HG03060 (cell line): Measurements from ENCODE around the gene PDLIM5.
"Not testable (repeated sequence)": the region's sequence is repeated elsewhere in the genome, so short reads cannot be mapped to it uniquely, and the experiment has no call there.

Source experiments
- ATAC-seq: cut with Tn5 transposase; IDR thresholded peaks from one replicate; pipeline ENCODE4 v1.9.1; 2021; ENCODE audit warnings: low read depth, moderate number of reproducible peaks; ENCODE audit not compliant: unreplicated experiment

Gene PDLIM5, protein sequence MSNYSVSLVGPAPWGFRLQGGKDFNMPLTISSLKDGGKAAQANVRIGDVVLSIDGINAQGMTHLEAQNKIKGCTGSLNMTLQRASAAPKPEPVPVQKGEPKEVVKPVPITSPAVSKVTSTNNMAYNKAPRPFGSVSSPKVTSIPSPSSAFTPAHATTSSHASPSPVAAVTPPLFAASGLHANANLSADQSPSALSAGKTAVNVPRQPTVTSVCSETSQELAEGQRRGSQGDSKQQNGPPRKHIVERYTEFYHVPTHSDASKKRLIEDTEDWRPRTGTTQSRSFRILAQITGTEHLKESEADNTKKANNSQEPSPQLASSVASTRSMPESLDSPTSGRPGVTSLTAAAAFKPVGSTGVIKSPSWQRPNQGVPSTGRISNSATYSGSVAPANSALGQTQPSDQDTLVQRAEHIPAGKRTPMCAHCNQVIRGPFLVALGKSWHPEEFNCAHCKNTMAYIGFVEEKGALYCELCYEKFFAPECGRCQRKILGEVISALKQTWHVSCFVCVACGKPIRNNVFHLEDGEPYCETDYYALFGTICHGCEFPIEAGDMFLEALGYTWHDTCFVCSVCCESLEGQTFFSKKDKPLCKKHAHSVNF

GRCh38 chr4:94451695-94452475 lies at the start of gene PDLIM5:
PDLIM5 (plus strand) TSS chr4:94451942; CDS start chr4:94455289, 3,347 bp downstream.
- ATAC-seq: peak; percentile 78

DNA sequence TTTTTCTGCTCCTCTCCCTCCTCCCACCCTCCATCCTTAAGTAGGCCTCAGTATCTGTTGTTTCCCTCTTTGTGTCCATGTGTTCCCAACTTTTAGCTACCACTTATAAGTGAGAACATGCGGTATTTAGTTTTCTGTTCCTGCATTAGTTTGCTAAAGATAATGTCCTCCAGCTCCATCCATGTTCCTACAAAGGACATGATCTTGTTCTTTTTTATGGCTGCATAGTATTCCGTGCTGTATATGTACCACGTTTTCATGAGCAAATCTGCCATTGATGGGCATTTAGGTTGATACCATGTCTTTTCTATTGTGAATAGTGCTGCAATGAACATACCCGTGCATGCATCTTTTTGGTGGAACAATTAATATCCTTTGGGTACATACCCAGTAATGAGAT lies 49.3 kb upstream of the PDLIM5 start:
- not testable (repeated sequence) for ATAC-seq

DNA sequence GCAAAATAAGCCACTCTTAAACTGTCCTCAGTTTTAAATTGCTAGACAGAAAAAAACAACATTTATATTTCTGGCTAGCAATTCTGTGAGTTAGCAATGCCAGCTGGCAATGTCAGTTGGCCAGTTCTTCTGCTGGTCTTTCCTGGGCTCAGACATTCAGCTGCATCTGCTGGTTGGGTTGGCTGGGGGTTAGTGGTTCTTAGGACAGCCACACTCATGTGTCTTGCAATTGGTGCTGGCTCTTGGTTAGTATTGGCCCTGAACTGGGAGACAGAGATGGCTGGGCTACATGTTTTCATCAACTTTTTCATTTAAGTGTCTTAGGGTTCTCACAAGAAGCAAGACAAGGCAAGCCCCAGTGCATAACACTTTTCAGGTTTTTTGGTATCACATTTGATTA lies 48.0 kb upstream of the PDLIM5 start:
- no peak for ATAC-seq

- peak; percentile 87 for ATAC-seq
Observed at GRCh38 chr4:94406668-94407437, 44.9 kb upstream of the PDLIM5 start.

- ATAC-seq: no peak
Observed at GRCh38 chr4:94407846-94408245, 43.9 kb upstream of the PDLIM5 start.

GRCh38 chr4:94408549-94409374 lies 43.0 kb upstream of the PDLIM5 start:
- no peak for ATAC-seq

DNA sequence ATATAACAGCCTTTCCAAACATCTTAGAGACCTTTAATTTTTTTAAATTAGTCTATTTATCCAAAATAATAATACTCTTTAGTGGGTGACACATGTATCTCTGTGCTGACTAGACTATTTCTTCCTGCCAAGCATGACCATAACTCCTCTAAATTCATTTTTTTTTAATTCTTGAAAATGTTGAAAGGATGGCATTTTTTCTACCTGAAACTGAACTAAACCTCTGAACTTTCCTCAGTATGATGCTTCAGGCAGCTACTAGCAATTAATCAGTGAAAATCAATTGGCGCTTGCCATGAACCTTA lies 42.4 kb upstream of the PDLIM5 start:
- ATAC-seq: no peak

GRCh38 chr4:94409962-94410361 lies 41.8 kb upstream of the PDLIM5 start:
- ATAC-seq: no peak

DNA sequence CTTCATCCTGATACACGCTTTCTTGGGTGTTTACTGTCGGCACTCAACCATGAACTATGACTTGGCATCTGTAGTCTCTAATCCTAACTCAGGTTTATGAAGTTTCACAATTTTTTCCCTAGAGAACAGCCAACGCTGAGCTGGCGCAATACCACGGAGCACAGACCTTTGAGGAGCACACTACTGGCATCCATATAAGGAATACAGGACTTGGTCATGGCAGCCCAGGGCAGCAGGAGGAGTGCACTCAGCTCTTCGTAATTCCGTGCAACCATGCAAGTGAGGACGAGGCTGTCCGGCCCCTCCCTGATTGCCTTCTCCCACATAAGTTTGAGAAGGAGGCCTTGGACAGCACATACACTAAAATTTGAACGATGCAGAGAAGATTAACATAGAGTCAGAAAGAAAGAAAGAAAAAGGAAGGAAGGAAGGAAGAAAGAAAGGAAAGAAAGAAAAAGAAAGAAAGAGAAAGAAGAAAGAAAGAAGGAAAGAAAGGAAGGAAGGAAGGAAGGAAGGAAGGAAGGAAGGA lies 41.0 kb upstream of the PDLIM5 start:
- no peak for ATAC-seq

- ATAC-seq: no peak
Observed at GRCh38 chr4:94411296-94411695, 40.4 kb upstream of the PDLIM5 start.

DNA sequence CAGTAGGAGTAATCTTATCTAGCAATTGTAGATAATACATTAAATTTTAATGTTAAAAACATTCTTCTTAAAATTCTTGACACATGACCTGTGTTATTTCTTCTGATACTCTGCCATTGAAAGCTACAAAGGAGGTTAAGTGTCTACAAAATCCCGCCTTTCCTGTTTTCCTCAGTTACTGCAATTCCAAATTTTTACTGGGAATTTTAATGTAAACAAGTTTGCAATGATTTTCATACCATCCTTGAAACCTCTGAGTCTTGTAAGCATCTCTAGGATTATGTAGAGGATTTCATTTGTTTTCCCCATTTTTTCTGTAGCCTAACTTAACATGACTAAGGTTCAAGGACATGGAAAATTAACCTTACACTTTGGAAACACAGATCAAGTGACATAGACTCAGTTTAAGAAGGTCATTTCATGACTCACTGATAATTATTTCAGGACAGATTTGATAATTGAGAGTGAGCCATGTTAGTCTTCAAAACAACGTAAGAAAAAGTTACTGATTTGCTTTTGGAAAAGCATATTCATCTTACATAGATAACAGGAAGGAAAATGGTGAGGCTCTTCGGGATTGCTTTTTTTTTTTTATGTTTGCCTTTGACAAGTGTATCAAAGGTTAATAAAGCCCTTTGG lies 39.6 kb upstream of the PDLIM5 start:
- no peak for ATAC-seq

GRCh38 chr4:94412658-94413038 lies 39.1 kb upstream of the PDLIM5 start:
- ATAC-seq: no peak

GRCh38 chr4:94413085-94413840 lies 38.5 kb upstream of the PDLIM5 start:
- ATAC-seq: no peak

- no peak for ATAC-seq
Observed at GRCh38 chr4:94414907-94415306, 36.8 kb upstream of the PDLIM5 start.

GRCh38 chr4:94415448-94415847 lies 36.3 kb upstream of the PDLIM5 start:
- no peak for ATAC-seq

GRCh38 chr4:94416335-94416734 lies 35.4 kb upstream of the PDLIM5 start:
- ATAC-seq: no peak

GRCh38 chr4:94416981-94417380 lies 34.8 kb upstream of the PDLIM5 start:
- no peak for ATAC-seq

GRCh38 chr4:94419549-94419948 lies 32.2 kb upstream of the PDLIM5 start:
- no peak for ATAC-seq

GRCh38 chr4:94419956-94420355 lies 31.8 kb upstream of the PDLIM5 start:
- no peak for ATAC-seq
